Measurements from ENCODE around the gene BAIAP2L1. TPM values are rescaled to one million over a fixed set of nuclear protein-coding genes. Genes with fewer than 3 reads are reported as not detected.

BAIAP2L1 gene
- total RNA-seq, 1 donor from 2014 or later, result 21.6 TPM

- Mint-ChIP-seq H3K36me3 (ENCODE audit: low read depth, unreplicated experiment) (peaks cover 3% of the 10 kb centered on the region), H3K4me3 (ENCODE audit: unreplicated experiment) (peak within 1 kb of the TSS; percentile 93), H3K4me1 (ENCODE audit: low read depth, unreplicated experiment) (peaks cover 12% of the 10 kb centered on the region), H3K27me3 (ENCODE audit: low read depth, unreplicated experiment) (peaks cover 2% of the 10 kb centered on the region), H3K27ac (ENCODE audit: unreplicated experiment) (peak within 1 kb of the TSS; percentile 85), H3K9me3 (ENCODE audit: unreplicated experiment) (no peaks in the 10 kb centered on the region)
- Histone ChIP-seq H3K4me3 (ENCODE audit: insufficient read depth, low read depth, low read length) (peak within 1 kb of the TSS; percentile 79), H3K4me2 (ENCODE audit: low read length) (peak within 1 kb of the TSS; percentile 95), H3K79me2 (ENCODE audit: insufficient read depth, low read length) (peaks cover 41% of the 10 kb centered on the region), H2AFZ (ENCODE audit: low read depth, low read length) (peak within 1 kb of the TSS; percentile 97), H3K9me3 (ENCODE audit: insufficient read depth, low read depth, low read length) (no peaks in the 10 kb centered on the region), H4K20me1 (ENCODE audit: insufficient read depth, low read length) (no peaks in the 10 kb centered on the region), H3K9ac (ENCODE audit: low read length) (peak within 1 kb of the TSS; percentile 88), H3K4me1 (ENCODE audit: insufficient read depth, low read length) (peaks cover 5% of the 10 kb centered on the region), H3K27me3 (ENCODE audit: insufficient read depth, low read length) (no peaks in the 10 kb centered on the region), H3K27ac (ENCODE audit: low read depth, low read length) (peak within 1 kb of the TSS; percentile 54), H3K36me3 (ENCODE audit: insufficient read depth, low read length) (no peaks in the 10 kb centered on the region)
- peak; percentile 80 for DNase-seq (ENCODE audit: low read depth)
- FAIRE-seq, result no peak
- TF ChIP-seq EZH2 (IDR thresholded peaks at IDR 0.05; ENCODE audit: insufficient read depth, low read length) (no peak), CTCF (IDR thresholded peaks at IDR 0.05; ENCODE audit: insufficient read depth, low read depth, low read length) (no peak)
These were observed 149.1 kb downstream of the BAIAP2L1 start, which contains the start of gene TECPR1 for GRCh38 chr7:98251601-98252424. TSS of gene TECPR1 (minus strand) at chr7:98252232. CDS start at chr7:98246146, 6,086 bp downstream.

GRCh38 chr7:98251231-98251600 lies 149.7 kb downstream of the BAIAP2L1 start:
- Histone ChIP-seq H4K20me1 (ENCODE audit: insufficient read depth, low read length) (no peaks in the 10 kb centered on the region), H3K36me3 (ENCODE audit: insufficient read depth, low read length) (no peaks in the 10 kb centered on the region), H3K27me3 (ENCODE audit: insufficient read depth, low read length) (no peaks in the 10 kb centered on the region), H3K9ac (ENCODE audit: low read length) (peak overlapping the region; percentile 88), H2AFZ (ENCODE audit: low read depth, low read length) (peak overlapping the region; percentile 97), H3K4me3 (ENCODE audit: insufficient read depth, low read depth, low read length) (peak overlapping the region; percentile 79), H3K4me1 (ENCODE audit: insufficient read depth, low read length) (peaks cover 5% of the 10 kb centered on the region), H3K27ac (ENCODE audit: low read depth, low read length) (no peak overlapping the region), H3K4me2 (ENCODE audit: low read length) (peak overlapping the region; percentile 95), H3K79me2 (ENCODE audit: insufficient read depth, low read length) (peaks cover 41% of the 10 kb centered on the region), H3K9me3 (ENCODE audit: insufficient read depth, low read depth, low read length) (no peaks in the 10 kb centered on the region)
- peak overlapping the region; percentile 93 for H3K4me3 Mint-ChIP-seq (ENCODE audit: unreplicated experiment)
- no peaks in the 10 kb centered on the region for H3K9me3 Mint-ChIP-seq (ENCODE audit: unreplicated experiment)
- no peak for FAIRE-seq
- peaks cover 2% of the 10 kb centered on the region for H3K27me3 Mint-ChIP-seq (ENCODE audit: low read depth, unreplicated experiment)
- H3K36me3 Mint-ChIP-seq (ENCODE audit: low read depth, unreplicated experiment), result peaks cover 3% of the 10 kb centered on the region
- H3K4me1 Mint-ChIP-seq (ENCODE audit: low read depth, unreplicated experiment), result peaks cover 12% of the 10 kb centered on the region
- H3K27ac Mint-ChIP-seq (ENCODE audit: unreplicated experiment), result no peak overlapping the region
- no peak for TF ChIP-seq CTCF (IDR thresholded peaks at IDR 0.05; ENCODE audit: insufficient read depth, low read depth, low read length)
- no peak for TF ChIP-seq EZH2 (IDR thresholded peaks at IDR 0.05; ENCODE audit: insufficient read depth, low read length)
- no peak for DNase-seq (ENCODE audit: low read depth)

- no peak for TF ChIP-seq CTCF (IDR thresholded peaks at IDR 0.05; ENCODE audit: insufficient read depth, low read depth, low read length)
- no peak for TF ChIP-seq EZH2 (IDR thresholded peaks at IDR 0.05; ENCODE audit: insufficient read depth, low read length)
- H3K4me3 Mint-ChIP-seq (ENCODE audit: unreplicated experiment), result peak overlapping the region; percentile 93
- peaks cover 3% of the 10 kb centered on the region for H3K36me3 Mint-ChIP-seq (ENCODE audit: low read depth, unreplicated experiment)
- Histone ChIP-seq H3K79me2 (ENCODE audit: insufficient read depth, low read length) (peaks cover 41% of the 10 kb centered on the region), H2AFZ (ENCODE audit: low read depth, low read length) (no peak overlapping the region), H3K4me3 (ENCODE audit: insufficient read depth, low read depth, low read length) (no peak overlapping the region), H3K4me1 (ENCODE audit: insufficient read depth, low read length) (peaks cover 5% of the 10 kb centered on the region), H4K20me1 (ENCODE audit: insufficient read depth, low read length) (no peaks in the 10 kb centered on the region), H3K36me3 (ENCODE audit: insufficient read depth, low read length) (no peaks in the 10 kb centered on the region), H3K27me3 (ENCODE audit: insufficient read depth, low read length) (no peaks in the 10 kb centered on the region), H3K9me3 (ENCODE audit: insufficient read depth, low read depth, low read length) (no peaks in the 10 kb centered on the region), H3K27ac (ENCODE audit: low read depth, low read length) (no peak overlapping the region), H3K9ac (ENCODE audit: low read length) (peak overlapping the region; percentile 88), H3K4me2 (ENCODE audit: low read length) (peak overlapping the region; percentile 95)
- H3K27me3 Mint-ChIP-seq (ENCODE audit: low read depth, unreplicated experiment), result peaks cover 2% of the 10 kb centered on the region
- H3K4me1 Mint-ChIP-seq (ENCODE audit: low read depth, unreplicated experiment), result peaks cover 12% of the 10 kb centered on the region
- DNase-seq (ENCODE audit: low read depth), result no peak
- FAIRE-seq, result no peak
- no peaks in the 10 kb centered on the region for H3K9me3 Mint-ChIP-seq (ENCODE audit: unreplicated experiment)
- no peak overlapping the region for H3K27ac Mint-ChIP-seq (ENCODE audit: unreplicated experiment)
These were observed 150.1 kb downstream of the BAIAP2L1 start for GRCh38 chr7:98250789-98251188.
